Hematopoietic multipotent progenitor cell treated with erythropoietin and hydrocortisone succinate and interleukin-3 and kit ligand, for 17 days (in vitro differentiated cells): ENCODE measurements around the gene SECISBP2L.
A peak's percentile ranks its signal among the peaks of the same experiment; 100 is the strongest.

Experiments
- DNase-seq: peaks from one replicate; pipeline ENCODE4 v3.0.0-alpha.2; 2015; ENCODE audit warnings: low spot score

The SECISBP2L gene

GRCh38 chr15:49058559-49058958 lies 12.3 kb upstream of the SECISBP2L start:
- DNase-seq: no peak

- DNase-seq: no peak
Observed at GRCh38 chr15:49055630-49056029, 9.4 kb upstream of the SECISBP2L start.

GRCh38 chr15:49052662-49053061 lies 6.4 kb upstream of the SECISBP2L start:
- no peak for DNase-seq

- no peak for DNase-seq
Observed at GRCh38 chr15:49047456-49047855, 1.2 kb upstream of the SECISBP2L start.

DNA sequence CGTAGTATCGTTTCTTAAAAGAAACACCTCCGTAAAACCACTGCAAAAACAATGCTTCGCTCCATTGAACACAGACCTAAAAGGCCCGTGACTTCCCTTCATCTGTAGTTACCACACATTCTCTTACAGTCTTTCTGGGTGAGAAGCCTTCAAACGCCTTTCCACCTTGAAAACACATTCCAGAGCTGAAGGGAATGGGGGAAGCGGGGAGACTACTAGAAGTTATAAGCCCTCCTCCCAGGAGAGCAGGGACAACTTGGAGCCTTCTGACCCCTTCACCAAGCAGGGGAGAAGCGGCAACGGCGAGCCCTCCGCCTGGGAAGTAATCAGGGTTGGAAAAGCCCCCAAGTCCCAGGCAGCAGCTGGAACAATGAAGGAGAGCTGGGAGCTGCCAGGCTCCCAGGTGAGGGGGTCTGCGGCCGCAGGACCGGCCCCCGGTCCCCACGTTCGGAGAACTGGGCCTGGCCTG lies 461 bp downstream of the SECISBP2L start:
- DNase-seq: peak; percentile 48

- peak; percentile 19 for DNase-seq
Observed at GRCh38 chr15:49044766-49045606, 1.3 kb downstream of the SECISBP2L start.

DNA sequence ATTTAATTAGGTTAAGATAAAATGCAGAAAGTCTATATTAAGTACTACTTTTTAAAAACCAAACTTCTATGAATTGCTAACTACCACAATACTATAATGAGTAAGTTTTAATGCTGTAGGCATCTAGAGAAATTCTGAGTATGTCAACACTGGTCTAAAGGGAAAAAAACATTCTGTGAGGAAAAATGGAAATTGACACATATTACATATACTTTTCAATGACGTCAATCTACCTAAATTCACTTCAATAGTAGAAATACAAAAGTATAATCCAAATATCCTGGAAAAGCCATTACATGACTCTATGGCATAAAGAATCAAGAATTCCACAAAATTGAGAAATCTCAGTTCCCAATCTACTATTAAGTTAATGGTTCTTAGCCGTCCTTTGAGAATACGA lies 2.2 kb downstream of the SECISBP2L start:
- DNase-seq: no peak

GRCh38 chr15:49042165-49042564 lies 4.1 kb downstream of the SECISBP2L start:
- no peak for DNase-seq

GRCh38 chr15:49041426-49041825 lies 4.8 kb downstream of the SECISBP2L start:
- no peak for DNase-seq

- no peak for DNase-seq
Observed at GRCh38 chr15:49040151-49040550, 6.1 kb downstream of the SECISBP2L start.

DNA sequence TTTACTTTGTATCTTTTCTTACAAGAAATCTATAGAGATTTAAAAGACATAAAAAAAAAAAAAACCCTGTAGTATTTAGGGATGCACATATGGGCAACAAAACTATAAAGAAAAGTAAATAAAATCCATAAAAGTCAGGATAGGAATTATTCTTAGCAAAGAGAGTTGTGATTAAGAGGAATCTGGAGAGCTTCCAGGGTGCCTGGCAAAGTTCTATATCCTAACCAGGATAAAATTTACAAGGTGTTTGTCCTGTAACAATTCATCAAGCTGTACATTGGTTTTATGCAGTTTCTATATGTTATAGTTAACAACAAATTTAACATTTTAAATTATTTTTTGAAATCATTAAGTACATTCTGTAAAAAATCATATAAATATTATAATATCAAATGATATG lies 7.9 kb downstream of the SECISBP2L start:
- no peak for DNase-seq

DNA sequence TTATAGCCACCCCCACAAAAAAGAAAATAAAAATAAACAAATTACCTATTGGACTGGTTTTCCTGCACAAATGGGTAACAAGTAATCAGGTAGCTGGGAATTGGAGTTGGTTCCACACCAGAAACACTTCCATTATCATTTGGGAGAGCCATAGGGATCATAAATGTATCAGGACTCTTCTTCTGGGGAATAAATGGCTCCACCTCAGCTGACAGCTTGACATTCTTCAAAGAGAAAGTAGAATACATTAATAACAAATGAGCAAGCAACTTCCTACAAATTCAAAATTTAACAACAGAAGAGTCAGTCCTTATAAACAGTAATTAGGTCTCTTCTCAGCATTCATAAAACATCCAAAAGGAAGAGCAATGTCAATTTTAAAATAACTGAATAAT lies 8.7 kb downstream of the SECISBP2L start:
- DNase-seq: no peak

DNA sequence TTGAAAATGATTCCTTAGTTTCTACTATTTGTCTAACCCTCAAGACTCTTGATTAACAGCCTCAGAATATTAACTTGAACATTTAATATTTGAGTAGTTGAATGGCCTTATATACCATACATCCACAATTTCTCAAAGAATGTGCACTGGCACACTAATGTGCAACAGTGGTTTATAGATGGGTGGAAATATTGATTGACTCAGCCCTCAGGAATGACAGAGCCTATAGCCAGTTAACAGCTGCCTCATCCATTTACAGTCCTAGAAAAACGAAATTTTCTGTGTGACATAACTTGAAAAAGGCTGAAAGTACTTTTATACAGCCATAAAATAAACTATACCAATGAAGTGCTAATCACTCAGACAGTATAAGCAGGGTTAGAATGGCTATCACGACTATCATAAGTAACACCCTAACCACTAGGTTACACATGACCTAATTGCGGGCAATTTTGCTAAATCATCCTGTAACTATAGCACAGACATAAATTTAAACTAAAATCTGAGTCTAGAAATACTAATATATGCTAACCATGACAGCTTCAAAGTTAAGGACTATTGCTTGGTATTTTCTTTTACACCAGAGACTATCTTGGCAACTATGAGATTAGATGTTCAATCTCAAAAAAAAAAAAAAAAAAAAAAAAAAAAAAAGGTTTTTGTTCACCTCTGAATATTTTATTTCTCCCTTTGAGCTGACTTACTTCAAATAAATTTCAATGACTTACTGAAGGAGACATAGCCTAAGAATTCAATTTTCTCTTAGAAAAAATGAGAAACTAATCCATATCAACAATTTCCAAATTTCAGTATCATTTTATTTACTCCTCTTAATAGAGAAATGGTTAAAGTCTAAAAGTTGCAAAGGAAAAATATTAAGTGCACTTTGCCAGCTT lies 9.3 kb downstream of the SECISBP2L start:
- peak; percentile 41 for DNase-seq

DNA sequence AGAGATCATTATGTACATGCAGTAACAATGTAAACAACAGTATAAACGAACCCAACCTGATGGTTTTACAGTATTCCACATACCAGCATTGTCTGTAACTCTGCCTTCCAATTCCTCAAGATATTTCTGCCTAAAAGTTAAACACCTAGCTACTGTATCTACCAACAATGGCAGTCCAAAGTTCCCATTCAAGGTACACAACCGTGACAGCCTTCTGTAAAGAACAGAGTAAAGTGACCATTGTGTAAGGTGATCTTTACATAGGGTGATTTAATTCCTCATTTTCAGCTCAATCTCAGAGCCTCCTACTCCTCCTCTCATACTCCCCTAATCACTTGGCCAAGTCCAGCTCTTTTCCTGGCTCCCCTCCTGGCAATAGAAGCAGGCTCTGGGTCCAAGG lies 10.4 kb downstream of the SECISBP2L start:
- DNase-seq: no peak

DNA sequence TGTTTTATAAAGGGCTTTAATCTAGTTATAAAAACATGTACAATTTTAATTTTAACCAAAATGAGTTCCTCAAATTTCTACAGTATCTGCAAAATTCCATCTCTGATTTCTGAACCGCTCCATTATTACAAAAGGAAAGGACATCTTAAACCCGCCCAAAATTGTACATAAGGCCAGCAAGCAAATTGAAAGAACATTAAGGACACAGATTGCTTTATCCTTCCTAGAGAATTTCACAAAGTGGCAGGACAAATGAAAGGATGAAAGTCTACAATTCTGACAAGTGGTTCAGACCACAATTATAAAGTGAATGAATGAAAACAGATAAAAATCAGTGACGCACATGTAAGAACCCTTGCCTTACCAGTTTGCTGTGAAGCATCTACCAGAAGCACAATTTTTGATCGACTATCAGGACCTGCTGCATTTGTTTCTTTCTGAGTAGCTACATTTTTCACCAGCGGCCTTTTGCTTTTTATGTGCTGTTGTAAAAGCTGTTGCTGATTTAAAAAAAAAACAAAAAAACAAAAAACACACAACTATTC lies 13.6 kb downstream of the SECISBP2L start:
- DNase-seq: no peak

- DNase-seq: no peak
Observed at GRCh38 chr15:49031804-49032203, 14.4 kb downstream of the SECISBP2L start.

DNA sequence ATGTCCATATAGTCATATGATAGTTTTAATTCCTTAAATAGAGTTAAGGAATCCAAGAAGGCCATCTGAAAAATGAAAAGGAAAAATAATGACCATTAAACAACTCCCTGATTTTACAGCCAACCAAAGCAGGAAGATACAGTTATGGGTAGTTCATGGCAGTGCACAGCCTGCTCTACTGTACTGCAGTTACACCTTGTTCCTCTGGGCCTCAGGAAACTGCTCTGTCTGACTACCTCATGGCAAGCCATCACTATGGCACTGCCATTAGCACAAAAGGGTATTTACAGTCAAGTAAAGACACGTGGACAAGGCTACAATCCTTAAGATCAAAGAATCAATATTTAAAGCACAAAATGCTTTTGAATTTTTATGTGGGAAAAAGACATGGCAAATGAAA lies 19.5 kb downstream of the SECISBP2L start:
- DNase-seq: no peak

DNA sequence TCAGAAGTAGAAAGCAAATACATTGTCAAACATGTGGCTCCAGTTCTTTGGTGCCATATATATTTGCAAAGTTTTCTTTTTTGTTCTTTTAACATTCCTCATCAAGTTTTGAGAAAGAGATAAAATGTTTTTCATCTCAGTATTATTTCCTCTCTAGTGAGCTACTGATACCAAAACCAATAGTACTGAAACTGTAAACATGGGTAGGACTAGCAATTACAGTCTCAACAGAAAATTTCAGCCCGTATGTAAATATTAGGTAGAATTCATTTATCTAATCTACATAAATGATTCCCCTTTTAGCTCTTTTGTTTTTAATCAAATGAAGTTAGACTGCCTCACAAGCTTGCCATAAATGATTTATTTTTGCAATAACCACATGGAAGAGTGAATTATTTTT lies 21.4 kb downstream of the SECISBP2L start:
- no peak for DNase-seq

GRCh38 chr15:49023354-49023753 lies 22.9 kb downstream of the SECISBP2L start:
- DNase-seq: no peak

DNA sequence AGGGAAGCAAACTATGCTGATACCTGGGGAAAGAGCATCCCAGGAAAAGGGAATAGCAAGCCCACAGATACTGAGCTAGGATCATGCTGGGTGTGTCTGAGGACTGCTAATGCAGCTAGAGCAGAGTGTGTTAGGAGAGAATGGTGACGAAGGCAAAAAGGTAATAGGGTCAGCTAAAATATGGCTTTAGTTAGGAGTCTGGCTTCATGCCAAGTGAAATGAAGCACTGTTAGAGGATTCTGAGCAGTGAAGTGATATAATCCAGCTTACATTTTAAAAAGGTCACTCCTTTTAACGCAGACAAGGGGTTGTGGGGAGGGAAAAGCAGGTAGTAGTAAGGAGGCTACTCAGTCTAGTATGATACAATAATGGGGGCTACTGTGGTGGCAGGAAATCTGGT lies 30.4 kb downstream of the SECISBP2L start:
- DNase-seq: no peak

GRCh38 chr15:48999314-48999713 lies 46.9 kb downstream of the SECISBP2L start:
- no peak for DNase-seq

DNA sequence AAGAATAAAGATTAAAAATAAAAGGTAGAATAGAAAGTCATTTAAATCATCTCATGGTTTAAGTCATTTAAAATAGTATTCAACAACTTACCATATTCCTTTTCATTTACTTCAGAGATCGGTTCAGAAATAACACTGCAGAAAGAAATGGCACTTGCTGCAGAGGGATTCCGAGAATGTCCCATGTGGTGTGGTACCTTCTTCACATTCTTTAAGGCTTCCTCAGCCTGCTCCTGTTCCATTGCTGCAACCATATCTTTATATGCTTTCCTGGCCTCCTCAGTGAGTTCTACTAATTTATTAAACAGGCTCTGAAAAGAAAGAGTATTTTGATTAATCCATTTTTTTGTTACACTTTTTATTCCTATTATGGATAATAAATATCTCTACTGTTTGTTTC lies 50.0 kb downstream of the SECISBP2L start:
- DNase-seq: no peak

DNA sequence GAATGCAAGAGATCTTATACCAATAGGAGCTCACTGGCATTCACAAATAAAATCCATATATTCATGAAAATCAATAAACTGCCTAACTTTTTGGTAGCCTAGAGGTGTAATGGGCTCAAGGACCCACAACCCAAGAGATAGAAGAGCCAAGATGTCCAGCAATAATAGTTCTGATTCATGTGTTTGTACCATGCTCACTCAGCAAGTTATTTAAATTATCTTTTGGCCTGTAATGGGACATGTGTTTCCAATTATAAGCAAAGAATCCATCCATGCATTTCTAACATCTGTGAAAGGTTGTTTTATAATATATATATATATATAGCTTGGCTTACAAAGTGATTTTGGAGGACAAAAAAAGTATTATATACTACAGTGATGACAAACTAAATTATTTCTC lies 52.9 kb downstream of the SECISBP2L start:
- DNase-seq: no peak
